Panc1 (cell line): Measurements from ENCODE around the gene RARA. TPM values are rescaled to one million over a fixed set of nuclear protein-coding genes. Genes with fewer than 3 reads are reported as not detected.

Experiments
- ATAC-seq: fragments of 200-7000 bp; cut with Tn5 transposase; 2 replicates; pipeline ENCODE4 v1.9.1; 2020; ENCODE audit warnings: mild to moderate bottlenecking, moderate library complexity
- BruUV-seq: library from RNA; stranded (reverse); fragments of 400-500 nt; replicated peaks from 2 replicates; lab custom pipeline; 2021; lab: Mats Ljungman, UMichigan
- CTCF ChIA-PET: fragments of 300-600 bp; sonication (Branson Sonifier 250); formaldehyde crosslinking; loops from one replicate; lab custom pipeline; 2022; ENCODE audit warnings: antibody characterized with exemption; lab: Charles Lee
- POLR2A ChIA-PET: fragments of 300-600 bp; sonication (Branson Sonifier 250); formaldehyde crosslinking; loops from one replicate; lab custom pipeline; 2022; ENCODE audit warnings: antibody characterized with exemption; lab: Charles Lee
- DNase-seq: peaks from one replicate; pipeline ENCODE4 v3.0.0-alpha.2; 2010; ENCODE audit warnings: low read depth, low spot score
- H3K27ac ChIP-seq: 2 replicates; pipeline ENCODE4 v1.5.1; 2011; ENCODE audit warnings: mild to moderate bottlenecking, low read length, inconsistent platforms
- H3K27me3 ChIP-seq: fragments of 200-500 bp; sonication (Bioruptor generic); 2 replicates; pipeline ENCODE4 v1.6.0; 2014; ENCODE audit warnings: low read length, inconsistent platforms; ENCODE audit not compliant: control insufficient read depth, insufficient read depth
- H3K36me3 ChIP-seq: fragments of 200-500 bp; sonication (Bioruptor generic); 2 replicates; pipeline ENCODE4 v1.5.1; 2014; ENCODE audit warnings: inconsistent platforms, mild to moderate bottlenecking, low read length, moderate library complexity; ENCODE audit not compliant: control insufficient read depth, insufficient read depth
- H3K4me1 ChIP-seq: 2 replicates; pipeline ENCODE4 v1.5.1; 2011; ENCODE audit warnings: inconsistent platforms, mild to moderate bottlenecking, low read length, moderate library complexity; ENCODE audit not compliant: control insufficient read depth, insufficient read depth
- H3K4me3 ChIP-seq, 2 experiments: 2 replicates each; pipeline ENCODE4 v1.5.1; 2011 to 2012; ENCODE audit warnings: low read depth in 2 of 2, low read length in 2 of 2, mild to moderate bottlenecking in 2 of 2, inconsistent platforms in 1 of 2, moderate library complexity in 1 of 2
- H3K9me3 ChIP-seq: fragments of 200-500 bp; sonication (Bioruptor generic); 2 replicates; pipeline ENCODE4 v1.5.1; 2014; ENCODE audit warnings: low read depth, mild to moderate bottlenecking, inconsistent platforms, low read length, moderate library complexity; ENCODE audit not compliant: control insufficient read depth, insufficient read depth
- POLR2AphosphoS5 ChIP-seq: IDR thresholded peaks from 2 replicates; pipeline ENCODE4 v1.6.1; 2012; ENCODE audit warnings: mild to moderate bottlenecking, low read depth, low read length, moderate library complexity
- SIN3A ChIP-seq: IDR thresholded peaks from 2 replicates; pipeline ENCODE4 v1.6.1; 2012; ENCODE audit warnings: low read depth, mild to moderate bottlenecking, low read length, moderate library complexity, borderline replicate concordance; ENCODE audit not compliant: insufficient read depth
- TCF7L2 ChIP-seq: IDR thresholded peaks from 2 replicates; pipeline ENCODE4 v1.6.1; 2011; ENCODE audit warnings: mild to moderate bottlenecking, low read depth, low read length, inconsistent platforms
- in situ Hi-C: cut with HindIII; loops from 2 replicates; pipeline ENCODE4 v1.10.0; 2016; ENCODE audit warnings: low sequenced_read_pairs, low pct_unique_long_range_greater_than_20kb
- intact Hi-C: fragments of 100-400 bp; cut with micrococcal nuclease; formaldehyde crosslinking; loops from one replicate; pipeline ENCODE4 v1.10.0; 2022; ENCODE audit not compliant: unreplicated experiment
- total RNA-seq: library from RNA; stranded (reverse); gene quantifications from one replicate; pipeline ENCODE4 v1.2.1, GENCODE V29; 2021; ENCODE audit not compliant: unreplicated experiment
- TF ChIP-seq, protein P1 (sequence below), 2 experiments: IDR thresholded peaks; 2 replicates each; pipeline ENCODE4 v1.6.1; 2011 to 2012; ENCODE audit warnings: low read depth in 2 of 2, control low read depth in 1 of 2, low read length in 1 of 2, mild to moderate bottlenecking in 1 of 2, moderate library complexity in 1 of 2; ENCODE audit not compliant: insufficient read depth in 1 of 2
- TF ChIP-seq, protein P2 (sequence below): fragments of 450-650 bp; IDR thresholded peaks from 2 replicates; pipeline ENCODE4 v1.5.1; 2017; ENCODE audit warnings: mild to moderate bottlenecking

Gene RARA
- total RNA-seq, 1 experiment from 2014 or later, result 55.6 TPM

DNA sequence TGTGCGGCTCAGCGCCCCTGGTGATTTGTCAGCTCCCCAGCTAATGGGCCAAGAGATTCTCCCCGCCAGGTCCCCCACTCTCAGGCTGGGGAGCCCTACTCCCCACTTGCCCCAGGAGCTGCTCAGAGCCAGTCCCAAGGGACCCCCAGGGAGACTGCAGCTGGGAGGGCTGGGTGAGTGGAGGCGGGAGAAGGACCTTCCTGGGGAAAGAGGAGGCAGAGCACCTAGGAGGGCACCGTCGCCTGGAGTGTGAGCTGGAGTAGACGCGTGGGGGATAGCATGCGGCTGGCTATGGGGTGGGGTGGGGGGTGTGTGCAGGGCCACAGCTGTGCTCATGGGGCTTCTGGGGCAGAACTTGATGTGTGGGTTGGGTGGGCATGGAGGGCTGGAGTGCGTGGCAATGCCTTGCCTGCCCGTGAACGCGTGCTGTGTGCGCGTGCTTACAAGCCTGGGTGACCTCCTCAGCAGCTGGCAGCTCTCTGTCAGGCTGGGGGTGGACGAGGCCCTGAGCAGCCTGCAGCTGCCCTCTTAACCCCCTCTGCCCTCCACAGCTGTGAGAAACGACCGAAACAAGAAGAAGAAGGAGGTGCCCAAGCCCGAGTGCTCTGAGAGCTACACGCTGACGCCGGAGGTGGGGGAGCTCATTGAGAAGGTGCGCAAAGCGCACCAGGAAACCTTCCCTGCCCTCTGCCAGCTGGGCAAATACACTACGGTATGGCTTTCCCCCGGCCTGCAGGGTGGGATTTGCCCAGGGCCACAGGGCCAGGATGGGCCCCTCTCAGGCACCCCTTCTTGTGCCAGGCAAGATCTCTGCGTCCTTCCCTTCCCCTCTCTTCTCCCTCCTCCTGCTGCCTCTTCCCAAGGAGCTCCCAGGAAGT lies 42.6 kb downstream of the RARA start:
- H3K4me1 ChIP-seq, result peaks cover 68% of the 10 kb centered on the region
- no peaks in the 10 kb centered on the region for H3K9me3 ChIP-seq
- intact Hi-C loops, result no loop called here
- H3K36me3 ChIP-seq, result 0 out of 2 replicates have a peak, but pooled peaks cover 5% of the 10 kb centered on the region
- TF ChIP-seq SIN3A, result no peak
- TF ChIP-seq, protein P1, sequence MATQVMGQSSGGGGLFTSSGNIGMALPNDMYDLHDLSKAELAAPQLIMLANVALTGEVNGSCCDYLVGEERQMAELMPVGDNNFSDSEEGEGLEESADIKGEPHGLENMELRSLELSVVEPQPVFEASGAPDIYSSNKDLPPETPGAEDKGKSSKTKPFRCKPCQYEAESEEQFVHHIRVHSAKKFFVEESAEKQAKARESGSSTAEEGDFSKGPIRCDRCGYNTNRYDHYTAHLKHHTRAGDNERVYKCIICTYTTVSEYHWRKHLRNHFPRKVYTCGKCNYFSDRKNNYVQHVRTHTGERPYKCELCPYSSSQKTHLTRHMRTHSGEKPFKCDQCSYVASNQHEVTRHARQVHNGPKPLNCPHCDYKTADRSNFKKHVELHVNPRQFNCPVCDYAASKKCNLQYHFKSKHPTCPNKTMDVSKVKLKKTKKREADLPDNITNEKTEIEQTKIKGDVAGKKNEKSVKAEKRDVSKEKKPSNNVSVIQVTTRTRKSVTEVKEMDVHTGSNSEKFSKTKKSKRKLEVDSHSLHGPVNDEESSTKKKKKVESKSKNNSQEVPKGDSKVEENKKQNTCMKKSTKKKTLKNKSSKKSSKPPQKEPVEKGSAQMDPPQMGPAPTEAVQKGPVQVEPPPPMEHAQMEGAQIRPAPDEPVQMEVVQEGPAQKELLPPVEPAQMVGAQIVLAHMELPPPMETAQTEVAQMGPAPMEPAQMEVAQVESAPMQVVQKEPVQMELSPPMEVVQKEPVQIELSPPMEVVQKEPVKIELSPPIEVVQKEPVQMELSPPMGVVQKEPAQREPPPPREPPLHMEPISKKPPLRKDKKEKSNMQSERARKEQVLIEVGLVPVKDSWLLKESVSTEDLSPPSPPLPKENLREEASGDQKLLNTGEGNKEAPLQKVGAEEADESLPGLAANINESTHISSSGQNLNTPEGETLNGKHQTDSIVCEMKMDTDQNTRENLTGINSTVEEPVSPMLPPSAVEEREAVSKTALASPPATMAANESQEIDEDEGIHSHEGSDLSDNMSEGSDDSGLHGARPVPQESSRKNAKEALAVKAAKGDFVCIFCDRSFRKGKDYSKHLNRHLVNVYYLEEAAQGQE (IDR thresholded peaks at IDR 0.05; ENCODE audit: insufficient read depth in 1 of 2, low read depth in 2 of 2, low read length in 1 of 2), result no peak
- TF ChIP-seq TCF7L2, result no peak
- no peak for TF ChIP-seq POLR2AphosphoS5
- TF ChIP-seq, protein P2, sequence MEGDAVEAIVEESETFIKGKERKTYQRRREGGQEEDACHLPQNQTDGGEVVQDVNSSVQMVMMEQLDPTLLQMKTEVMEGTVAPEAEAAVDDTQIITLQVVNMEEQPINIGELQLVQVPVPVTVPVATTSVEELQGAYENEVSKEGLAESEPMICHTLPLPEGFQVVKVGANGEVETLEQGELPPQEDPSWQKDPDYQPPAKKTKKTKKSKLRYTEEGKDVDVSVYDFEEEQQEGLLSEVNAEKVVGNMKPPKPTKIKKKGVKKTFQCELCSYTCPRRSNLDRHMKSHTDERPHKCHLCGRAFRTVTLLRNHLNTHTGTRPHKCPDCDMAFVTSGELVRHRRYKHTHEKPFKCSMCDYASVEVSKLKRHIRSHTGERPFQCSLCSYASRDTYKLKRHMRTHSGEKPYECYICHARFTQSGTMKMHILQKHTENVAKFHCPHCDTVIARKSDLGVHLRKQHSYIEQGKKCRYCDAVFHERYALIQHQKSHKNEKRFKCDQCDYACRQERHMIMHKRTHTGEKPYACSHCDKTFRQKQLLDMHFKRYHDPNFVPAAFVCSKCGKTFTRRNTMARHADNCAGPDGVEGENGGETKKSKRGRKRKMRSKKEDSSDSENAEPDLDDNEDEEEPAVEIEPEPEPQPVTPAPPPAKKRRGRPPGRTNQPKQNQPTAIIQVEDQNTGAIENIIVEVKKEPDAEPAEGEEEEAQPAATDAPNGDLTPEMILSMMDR, result no peak
- ChIA-PET POLR2A (interaction anchor here (0.9 kb wide), 1 partner anchor 37 kb away, joined by 3 read pairs; no protein-coding TSS in a partner anchor), CTCF (interaction anchor here (6.8 kb wide), 1 partner anchor 47 kb away, joined by 81 read pairs; no protein-coding TSS in a partner anchor)
- no peak for ATAC-seq
- in situ Hi-C loops, result loop anchor here (5.0 kb wide), 1 partner anchor 49 kb away; no protein-coding TSS in a partner anchor
- H3K27ac ChIP-seq, result no peak overlapping the region
- H3K27me3 ChIP-seq, result no peaks in the 10 kb centered on the region
- no peak for DNase-seq
- BruUV-seq, result no TSS peak
- H3K4me3 ChIP-seq, result no peak overlapping the region

DNA sequence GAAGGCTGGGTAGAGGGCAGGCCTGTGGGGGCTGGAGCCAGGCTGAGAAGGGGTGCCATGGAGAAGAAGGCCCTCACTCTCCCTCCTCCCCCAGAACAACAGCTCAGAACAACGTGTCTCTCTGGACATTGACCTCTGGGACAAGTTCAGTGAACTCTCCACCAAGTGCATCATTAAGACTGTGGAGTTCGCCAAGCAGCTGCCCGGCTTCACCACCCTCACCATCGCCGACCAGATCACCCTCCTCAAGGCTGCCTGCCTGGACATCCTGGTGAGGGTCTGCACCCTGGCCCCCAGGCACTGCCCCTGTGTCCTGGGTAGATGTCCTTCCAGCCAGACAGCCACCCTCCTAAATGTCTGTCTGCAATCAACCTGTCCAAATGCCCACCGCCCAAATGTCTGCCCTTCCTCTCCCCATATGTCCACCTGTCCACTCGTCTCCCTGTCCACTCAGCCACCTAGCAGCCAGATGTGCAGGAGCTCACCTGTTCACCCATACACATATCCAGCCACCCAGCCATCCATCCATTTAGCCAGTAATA lies 43.3 kb downstream of the RARA start:
- TF ChIP-seq, protein P1 (IDR thresholded peaks at IDR 0.05; ENCODE audit: insufficient read depth in 1 of 2, low read depth in 2 of 2, low read length in 1 of 2), result no peak
- no peak for TF ChIP-seq POLR2AphosphoS5
- no peak for TF ChIP-seq SIN3A
- TF ChIP-seq TCF7L2, result no peak
- TF ChIP-seq, protein P2, result no peak
- in situ Hi-C loops, result loop anchor here (5.0 kb wide), 1 partner anchor 50 kb away; no protein-coding TSS in a partner anchor
- H3K36me3 ChIP-seq, result 0 out of 2 replicates have a peak, but pooled peaks cover 3% of the 10 kb centered on the region
- H3K9me3 ChIP-seq, result no peaks in the 10 kb centered on the region
- no TSS peak for BruUV-seq
- DNase-seq, result no peak
- CTCF ChIA-PET, result interaction anchor here (6.8 kb wide), 1 partner anchor 48 kb away, joined by 81 read pairs; no protein-coding TSS in a partner anchor
- H3K27me3 ChIP-seq, result no peaks in the 10 kb centered on the region
- no peak overlapping the region for H3K4me3 ChIP-seq
- POLR2A ChIA-PET, result interaction anchor here (0.9 kb wide), 1 partner anchor 38 kb away, joined by 3 read pairs; no protein-coding TSS in a partner anchor
- ATAC-seq, result no peak
- H3K27ac ChIP-seq, result no peak overlapping the region
- H3K4me1 ChIP-seq, result peaks cover 61% of the 10 kb centered on the region
- intact Hi-C loops, result no loop called here
